ENCODE measurements around the gene OR5A2.

DNA sequence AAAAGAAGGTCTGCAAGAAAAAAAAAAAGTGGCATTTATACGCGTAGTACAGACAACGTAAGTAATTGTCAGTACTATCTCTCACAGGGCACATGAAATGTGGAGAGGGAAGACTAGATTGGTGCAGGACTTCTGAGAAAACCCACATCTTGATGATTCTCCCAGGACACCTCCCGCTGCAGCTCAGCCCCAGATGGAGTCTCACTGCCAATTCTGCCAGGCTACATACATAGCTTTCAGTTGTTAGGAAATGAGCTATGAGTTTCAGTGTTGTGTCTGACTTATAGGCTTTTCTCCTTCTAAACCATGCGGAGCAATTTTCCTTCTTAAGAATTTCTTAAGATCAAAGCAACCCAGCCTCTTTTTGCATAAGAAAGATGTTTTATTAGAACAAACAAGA, 9.6 kb downstream of the OR5A2 start:
- TF ChIP-seq, protein P1, sequence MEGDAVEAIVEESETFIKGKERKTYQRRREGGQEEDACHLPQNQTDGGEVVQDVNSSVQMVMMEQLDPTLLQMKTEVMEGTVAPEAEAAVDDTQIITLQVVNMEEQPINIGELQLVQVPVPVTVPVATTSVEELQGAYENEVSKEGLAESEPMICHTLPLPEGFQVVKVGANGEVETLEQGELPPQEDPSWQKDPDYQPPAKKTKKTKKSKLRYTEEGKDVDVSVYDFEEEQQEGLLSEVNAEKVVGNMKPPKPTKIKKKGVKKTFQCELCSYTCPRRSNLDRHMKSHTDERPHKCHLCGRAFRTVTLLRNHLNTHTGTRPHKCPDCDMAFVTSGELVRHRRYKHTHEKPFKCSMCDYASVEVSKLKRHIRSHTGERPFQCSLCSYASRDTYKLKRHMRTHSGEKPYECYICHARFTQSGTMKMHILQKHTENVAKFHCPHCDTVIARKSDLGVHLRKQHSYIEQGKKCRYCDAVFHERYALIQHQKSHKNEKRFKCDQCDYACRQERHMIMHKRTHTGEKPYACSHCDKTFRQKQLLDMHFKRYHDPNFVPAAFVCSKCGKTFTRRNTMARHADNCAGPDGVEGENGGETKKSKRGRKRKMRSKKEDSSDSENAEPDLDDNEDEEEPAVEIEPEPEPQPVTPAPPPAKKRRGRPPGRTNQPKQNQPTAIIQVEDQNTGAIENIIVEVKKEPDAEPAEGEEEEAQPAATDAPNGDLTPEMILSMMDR (IDR thresholded peaks at IDR 0.05): no peak
- no peak for TF ChIP-seq POLR2A (IDR thresholded peaks at IDR 0.05)
- TF ChIP-seq EP300 (IDR thresholded peaks at IDR 0.05): no peak
